ENCODE data around the gene GRK5. TPM values are rescaled to one million over a fixed set of nuclear protein-coding genes. Genes with fewer than 3 reads are reported as not detected.

GRK5 gene
- total RNA-seq, 1 experiment from 2014 or later: 1.2 TPM

GRCh38 chr10:119426699-119427098 lies 219.3 kb downstream of the GRK5 start:
- Histone ChIP-seq H3K4ac (ENCODE audit: low read depth, low read length) (no peak overlapping the region), H3T11ph (ENCODE audit: low read length) (no peak overlapping the region), H4K5ac (ENCODE audit: insufficient read length, low read depth, low read length) (no peak overlapping the region), H2BK15ac (ENCODE audit: low read depth, low read length) (no peak overlapping the region), H3K56ac (ENCODE audit: insufficient read length, low read depth, low read length) (no peak overlapping the region), H2BK12ac (ENCODE audit: insufficient read length, low read depth, low read length) (no peak overlapping the region), H3K79me1 (ENCODE audit: insufficient read depth, low read depth, low read length, poor library complexity, severe bottlenecking) (no peaks in the 10 kb centered on the region), H3K18ac (ENCODE audit: insufficient read length, low read depth, low read length) (no peak overlapping the region), H2BK120ac (ENCODE audit: low read depth, low read length, poor library complexity, severe bottlenecking) (no peak overlapping the region), H3K4me2 (ENCODE audit: insufficient read depth, insufficient read length, low read length) (no peak overlapping the region), H2AFZ (ENCODE audit: low read length) (no peak overlapping the region), H3K23me2 (ENCODE audit: insufficient read length, low read depth, low read length, poor library complexity, severe bottlenecking) (no peaks in the 10 kb centered on the region), H2AK5ac (ENCODE audit: insufficient read length, low read length) (no peak overlapping the region), H2BK5ac (ENCODE audit: insufficient read length, low read length) (no peak overlapping the region), H3K23ac (ENCODE audit: insufficient read length, low read depth, low read length) (no peak overlapping the region), H2BK20ac (ENCODE audit: low read depth, low read length, poor library complexity, severe bottlenecking) (no peak overlapping the region), H3K9ac (ENCODE audit: extremely low read depth, insufficient read length, low read length) (no peak overlapping the region), H3K27me3 (ENCODE audit: insufficient read depth, low read length) (no peaks in the 10 kb centered on the region), H3K27ac (ENCODE audit: insufficient read length, low read depth, low read length) (no peak overlapping the region), H3K9me3 (ENCODE audit: control insufficient read depth, low read depth, low read length) (no peaks in the 10 kb centered on the region), H3K79me2 (ENCODE audit: insufficient read depth, low read length) (no peaks in the 10 kb centered on the region), H3K4me1 (ENCODE audit: insufficient read depth, low read length) (no peaks in the 10 kb centered on the region), H4K91ac (ENCODE audit: insufficient read length, low read depth, low read length) (no peak overlapping the region), H4K20me1 (ENCODE audit: control insufficient read depth, insufficient read depth, insufficient read length) (no peaks in the 10 kb centered on the region), H4K8ac (replicated peaks; ENCODE audit: insufficient read length, low read depth, low read length) (no peak overlapping the region), H3K14ac (ENCODE audit: insufficient read depth, low read length) (no peak overlapping the region)
- no peak for TF ChIP-seq CTCF (conservative IDR thresholded peaks at IDR 0.05)
- no CpG with 5 or more reads among the region's 5 CpGs for WGBS (ENCODE audit: extremely low coverage, insufficient read length, low lambda C conversion rate)
- H3K27ac Mint-ChIP-seq: no peak overlapping the region
- no peak for DNase-seq
- no peaks in the 10 kb centered on the region for H3K36me3 Mint-ChIP-seq (ENCODE audit: insufficient read depth in 1 of 3, low read depth in 3 of 3)
- no peaks in the 10 kb centered on the region for H3K9me3 Mint-ChIP-seq
- H3K4me1 Mint-ChIP-seq: peaks cover 12 to 16% of the 10 kb centered on the region in 2 experiments
- no peaks in the 10 kb centered on the region; the same call in 1 of the 2 replicates for H3K27me3 Mint-ChIP-seq (ENCODE audit: low read depth)
- H3K4me3 Mint-ChIP-seq: no peak overlapping the region

Data from H9 (cell line).